ENCODE results near the gene TEDC1. TPM values are rescaled to one million over a fixed set of nuclear protein-coding genes. Genes with fewer than 3 reads are reported as not detected.

TEDC1 gene
- total RNA-seq, 2 donors from 2014 or later: 7.5 to 8.9 TPM

DNA sequence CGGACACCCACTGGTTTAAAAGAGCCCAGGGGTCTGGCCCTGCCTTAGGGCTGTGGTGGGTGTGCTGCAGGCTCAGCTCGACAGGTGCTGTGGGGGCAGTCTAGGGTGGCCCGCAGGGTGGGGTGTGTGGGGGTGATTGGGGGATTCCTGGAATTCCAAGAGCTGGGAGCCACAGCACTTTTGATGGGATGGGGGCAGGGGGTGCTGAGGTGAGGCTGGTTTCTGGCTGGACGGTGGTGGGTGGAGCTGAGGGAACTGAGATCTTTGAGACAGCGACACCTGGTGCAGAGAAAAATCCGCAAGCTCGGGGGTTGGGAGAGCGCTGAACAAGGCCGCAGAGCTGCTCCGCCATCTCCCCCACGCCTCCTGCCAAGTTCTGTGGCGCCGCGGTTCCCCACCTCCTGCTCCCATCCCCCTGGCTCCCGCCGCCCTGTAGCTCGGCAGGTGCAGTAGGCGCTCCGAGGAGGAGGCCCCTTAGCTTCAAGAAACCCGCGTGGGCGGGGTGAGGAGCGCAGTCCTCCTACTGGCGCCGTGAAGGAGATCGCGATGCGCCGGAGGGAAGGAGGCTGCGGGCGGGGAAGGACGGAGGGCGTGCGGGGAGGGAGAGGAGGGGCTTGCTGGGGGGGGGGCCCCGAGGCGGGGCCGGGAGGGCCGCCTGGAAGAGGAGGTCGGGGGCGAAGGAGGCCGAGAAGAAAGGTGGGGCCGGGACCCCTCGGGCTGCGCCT lies 1.3 kb upstream of the TEDC1 start:
- H3K4me1 ChIP-seq (replicated peaks): peaks cover 4% of the 10 kb centered on the region
- peak; percentile 90 for DNase-seq (ENCODE audit: low spot score)
- peak; percentile 21 for TF ChIP-seq POLR2A (IDR thresholded peaks at IDR 0.05)
- TF ChIP-seq, protein P1, sequence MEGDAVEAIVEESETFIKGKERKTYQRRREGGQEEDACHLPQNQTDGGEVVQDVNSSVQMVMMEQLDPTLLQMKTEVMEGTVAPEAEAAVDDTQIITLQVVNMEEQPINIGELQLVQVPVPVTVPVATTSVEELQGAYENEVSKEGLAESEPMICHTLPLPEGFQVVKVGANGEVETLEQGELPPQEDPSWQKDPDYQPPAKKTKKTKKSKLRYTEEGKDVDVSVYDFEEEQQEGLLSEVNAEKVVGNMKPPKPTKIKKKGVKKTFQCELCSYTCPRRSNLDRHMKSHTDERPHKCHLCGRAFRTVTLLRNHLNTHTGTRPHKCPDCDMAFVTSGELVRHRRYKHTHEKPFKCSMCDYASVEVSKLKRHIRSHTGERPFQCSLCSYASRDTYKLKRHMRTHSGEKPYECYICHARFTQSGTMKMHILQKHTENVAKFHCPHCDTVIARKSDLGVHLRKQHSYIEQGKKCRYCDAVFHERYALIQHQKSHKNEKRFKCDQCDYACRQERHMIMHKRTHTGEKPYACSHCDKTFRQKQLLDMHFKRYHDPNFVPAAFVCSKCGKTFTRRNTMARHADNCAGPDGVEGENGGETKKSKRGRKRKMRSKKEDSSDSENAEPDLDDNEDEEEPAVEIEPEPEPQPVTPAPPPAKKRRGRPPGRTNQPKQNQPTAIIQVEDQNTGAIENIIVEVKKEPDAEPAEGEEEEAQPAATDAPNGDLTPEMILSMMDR (IDR thresholded peaks at IDR 0.05): peak; percentile 24 to 91 (median 80)
- TF ChIP-seq POLR2AphosphoS5 (IDR thresholded peaks at IDR 0.05): peak; percentile 52
- peaks cover 4% of the 10 kb centered on the region for H3K27me3 ChIP-seq (replicated peaks; ENCODE audit: insufficient read depth)
- 1% methylated on average over 43 of the region's 44 CpGs for WGBS
- H3K4me3 ChIP-seq: peak overlapping the region; percentile 49 to 64
- intact Hi-C loops (cut with DNase I): loop anchor here (2.0 to 5.0 kb wide), 3 partner anchors 39 to 119 kb away; no protein-coding TSS in a partner anchor
- H3K27ac ChIP-seq: peak overlapping the region; percentile 93 to 95
- H3K36me3 ChIP-seq: no peaks in the 10 kb centered on the region
- H3K9me3 ChIP-seq: no peaks in the 10 kb centered on the region

DNA sequence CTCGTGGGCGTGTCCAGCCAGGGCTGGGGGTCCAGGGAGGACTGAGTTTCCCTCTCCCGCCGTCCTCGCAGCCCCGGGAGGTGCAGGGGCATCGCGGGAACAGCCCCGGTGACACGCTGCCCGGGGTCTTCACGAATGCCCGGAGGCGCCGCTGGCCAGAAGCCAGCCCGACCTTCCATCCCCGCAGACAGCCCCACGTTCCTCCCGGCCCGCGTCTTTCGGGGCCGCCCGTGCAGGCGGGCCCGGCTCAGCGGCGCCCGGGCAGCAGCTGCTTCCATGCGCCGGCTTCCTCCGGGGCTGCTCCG lies 827 bp upstream of the TEDC1 start:
- intact Hi-C loops (cut with DNase I): loop anchor here (2.0 to 5.0 kb wide), 3 partner anchors 39 to 119 kb away; no protein-coding TSS in a partner anchor
- Histone ChIP-seq H3K27me3 (replicated peaks; ENCODE audit: insufficient read depth) (peaks cover 4% of the 10 kb centered on the region), H3K9me3 (no peaks in the 10 kb centered on the region), H3K36me3 (no peaks in the 10 kb centered on the region), H3K4me3 (peak overlapping the region; percentile 49 to 64), H3K4me1 (replicated peaks) (peaks cover 4% of the 10 kb centered on the region), H3K27ac (peak overlapping the region; percentile 93 to 95)
- WGBS: 0% methylated on average over 22 of the region's 33 CpGs
- no peak for TF ChIP-seq POLR2A (IDR thresholded peaks at IDR 0.05)
- no peak for TF ChIP-seq POLR2AphosphoS5 (IDR thresholded peaks at IDR 0.05)
- TF ChIP-seq, protein P1 (IDR thresholded peaks at IDR 0.05): no peak
- DNase-seq (ENCODE audit: low spot score): no peak

DNA sequence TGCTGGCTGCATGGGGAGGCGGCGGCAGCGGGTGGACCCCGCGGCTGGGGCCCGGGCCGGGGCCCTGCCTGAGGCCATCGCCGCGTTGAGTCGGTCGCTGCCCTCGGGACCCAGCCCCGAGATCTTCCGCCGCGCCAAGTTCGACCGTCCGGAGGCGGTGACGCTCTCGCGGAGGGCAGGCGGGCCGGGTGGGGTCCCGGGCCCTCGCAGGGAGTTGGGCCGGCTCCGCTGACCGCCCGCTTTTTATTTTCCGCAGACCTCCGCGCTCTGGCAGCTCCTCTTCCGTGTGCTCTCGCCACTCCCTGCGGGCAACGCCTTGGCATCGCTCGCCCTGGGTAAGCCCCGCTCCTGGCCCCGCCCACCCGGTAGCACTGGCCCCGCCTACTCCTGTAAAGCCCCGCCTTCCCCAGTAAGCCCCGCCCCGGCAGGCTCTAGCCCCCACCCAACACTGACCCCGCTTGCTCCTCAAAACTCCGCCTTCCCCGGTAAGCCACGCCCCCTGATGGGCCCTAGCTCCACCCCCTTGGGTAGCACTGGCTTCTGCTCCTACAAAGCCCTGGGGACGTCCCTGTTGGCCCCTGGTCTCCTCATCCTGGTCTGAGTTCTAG lies 424 bp downstream of the TEDC1 start:
- Histone ChIP-seq H3K9me3 (no peaks in the 10 kb centered on the region), H3K4me3 (peak overlapping the region; percentile 60 to 67), H3K27me3 (replicated peaks; ENCODE audit: insufficient read depth) (peaks cover 4% of the 10 kb centered on the region), H3K36me3 (no peaks in the 10 kb centered on the region), H3K27ac (peak overlapping the region; percentile 87 to 95), H3K4me1 (replicated peaks) (peaks cover 4% of the 10 kb centered on the region)
- no peak for DNase-seq (ENCODE audit: low spot score)
- 2% methylated on average over 53 of the region's 53 CpGs for WGBS
- intact Hi-C loops (cut with DNase I): loop anchor here (2.0 to 5.0 kb wide), 3 partner anchors 37 to 121 kb away; no protein-coding TSS in a partner anchor
- TF ChIP-seq POLR2AphosphoS5 (IDR thresholded peaks at IDR 0.05) (no peak), POLR2A (IDR thresholded peaks at IDR 0.05) (no peak)
- TF ChIP-seq, protein P1 (IDR thresholded peaks at IDR 0.05): no peak

DNA sequence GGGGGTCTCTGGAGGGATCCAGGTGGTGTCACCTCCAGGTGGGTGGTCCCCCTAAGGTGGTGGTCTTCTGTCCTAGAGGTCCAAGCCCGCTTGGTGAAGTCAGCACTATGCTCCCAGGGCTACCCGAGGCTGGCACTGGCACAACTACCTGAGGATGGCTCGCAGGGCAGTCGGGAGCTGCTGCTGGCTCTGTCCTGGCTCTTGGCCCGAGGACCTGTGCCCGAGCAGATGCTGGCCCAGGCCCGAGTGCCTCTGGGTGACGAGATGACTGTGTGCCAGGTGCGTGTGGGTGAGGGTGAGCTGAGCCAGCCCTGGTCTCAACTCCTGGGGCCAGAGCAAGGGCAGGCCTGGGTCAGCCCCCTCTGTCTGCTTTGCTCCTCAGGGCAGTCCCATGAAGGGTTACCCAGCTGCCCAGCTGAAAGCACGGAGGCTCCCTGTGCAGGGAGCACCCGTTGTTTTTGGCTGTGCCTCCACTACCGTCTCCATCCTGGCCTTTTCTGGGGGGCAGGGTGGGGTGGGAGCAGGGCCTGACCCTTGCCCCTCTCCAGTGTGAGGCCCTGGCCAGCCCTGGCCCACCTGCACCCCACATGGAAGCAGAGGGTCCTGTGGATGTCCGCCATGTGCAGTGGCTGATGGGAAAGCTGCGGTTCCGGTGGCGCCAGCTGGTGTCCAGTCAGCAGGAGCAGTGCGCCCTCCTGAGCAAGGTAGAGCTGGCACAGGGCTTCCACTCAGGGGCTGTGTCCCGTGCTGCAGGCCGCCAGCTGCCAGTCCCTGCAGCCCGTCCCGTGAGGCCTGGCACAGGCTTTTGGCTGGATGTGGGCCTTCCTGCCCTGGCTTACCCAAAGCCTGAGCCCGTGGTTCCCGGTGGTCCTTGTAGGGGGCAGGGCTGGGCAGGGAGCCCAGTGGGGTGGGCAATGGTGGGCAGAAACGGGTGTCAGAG lies 1.3 kb downstream of the TEDC1 start:
- Histone ChIP-seq H3K4me3 (no peak overlapping the region), H3K4me1 (replicated peaks) (peaks cover 4% of the 10 kb centered on the region), H3K36me3 (no peaks in the 10 kb centered on the region), H3K27me3 (replicated peaks; ENCODE audit: insufficient read depth) (peaks cover 4% of the 10 kb centered on the region), H3K9me3 (no peaks in the 10 kb centered on the region), H3K27ac (no peak overlapping the region)
- DNase-seq (ENCODE audit: low spot score): no peak
- intact Hi-C loops (cut with DNase I): loop anchor here (5.0 kb wide), 1 partner anchor 45 kb away; no protein-coding TSS in a partner anchor
- no peak for TF ChIP-seq POLR2A (IDR thresholded peaks at IDR 0.05)
- TF ChIP-seq, protein P1 (IDR thresholded peaks at IDR 0.05): no peak
- TF ChIP-seq POLR2AphosphoS5 (IDR thresholded peaks at IDR 0.05): no peak
- WGBS: 70% methylated on average over 23 of the region's 24 CpGs
